K562 (cell line): ENCODE results near the gene ZNF644. TPM values are rescaled to one million over a fixed set of nuclear protein-coding genes. Genes with fewer than 3 reads are reported as not detected.

Experiments used
- C11orf30 ChIP-seq: fragments of 450-650 bp; IDR thresholded peaks from 2 replicates; pipeline ENCODE4 v1.6.1; 2016; ENCODE audit warnings: low read depth, mild to moderate bottlenecking
- ETS2 ChIP-seq: IDR thresholded peaks from 2 replicates; pipeline ENCODE4 v1.6.1; 2016; ENCODE audit warnings: borderline replicate concordance, missing genetic modification characterization, mild to moderate bottlenecking, moderate library complexity, missing compliant biosample characterization; ENCODE audit not compliant: poor library complexity, severe bottlenecking
- ETV6 ChIP-seq, 3 experiments: fragments of 150-350 bp in 1 of 3; sonication (generic) in 1 of 3; formaldehyde crosslinking in 1 of 3; IDR thresholded peaks; 2 replicates each; pipeline versions ENCODE4 v1.6.1 to v1.8.0; 2014 to 2022; ENCODE audit warnings: borderline replicate concordance in 2 of 3, low read depth in 2 of 3, antibody characterized with exemption in 1 of 3, low read length in 1 of 3, mild to moderate bottlenecking in 1 of 3, missing genetic modification reagents in 1 of 3
- FOXJ3 ChIP-seq: sonication (generic); formaldehyde crosslinking; IDR thresholded peaks from 2 replicates; pipeline ENCODE4 v1.4.0; 2020; ENCODE audit warnings: mild to moderate bottlenecking, missing genetic modification reagents
- ILF3 ChIP-seq: fragments of 450-650 bp; IDR thresholded peaks from 2 replicates; pipeline ENCODE4 v1.6.1; 2018; ENCODE audit warnings: antibody characterized with exemption, mild to moderate bottlenecking, moderate library complexity, borderline replicate concordance
- JUNB ChIP-seq: fragments of 450-650 bp; formaldehyde crosslinking; conservative IDR thresholded peaks from 2 replicates; pipeline ENCODE4 v1.4.0; 2020; ENCODE audit warnings: mild to moderate bottlenecking
- KAT8 ChIP-seq: fragments of 450-650 bp; IDR thresholded peaks from 2 replicates; pipeline ENCODE4 v1.6.1; 2016; ENCODE audit warnings: low read depth, mild to moderate bottlenecking
- MYC ChIP-seq, 2 experiments: fragments of 250-450 bp in 1 of 2; sonication (Bioruptor Pico) in 1 of 2; IDR thresholded peaks; 2 replicates each; pipeline versions ENCODE4 v1.5.1 to v1.6.1; 2012 to 2021; ENCODE audit warnings: low read depth in 2 of 2, borderline replicate concordance in 1 of 2, improper control_type of control experiment in 1 of 2, low read length in 1 of 2, mild to moderate bottlenecking in 1 of 2, moderate library complexity in 1 of 2
- NR2C2 ChIP-seq, 2 experiments: fragments of 200-800 bp in 1 of 2; sonication (Bioruptor generic) in 1 of 2; sonication (generic) in 1 of 2; formaldehyde crosslinking in 1 of 2; IDR thresholded peaks; 2 replicates each; pipeline versions ENCODE4 v1.6.1 to v1.8.0; 2016 to 2022; ENCODE audit warnings: mild to moderate bottlenecking in 1 of 2, missing compliant biosample characterization in 1 of 2, missing genetic modification characterization in 1 of 2, missing genetic modification reagents in 1 of 2
- SIN3B ChIP-seq: fragments of 450-650 bp; IDR thresholded peaks from 2 replicates; pipeline ENCODE4 v1.6.1; 2017; ENCODE audit warnings: low read depth, mild to moderate bottlenecking, moderate library complexity
- YBX1 ChIP-seq: fragments of 450-650 bp; IDR thresholded peaks from 2 replicates; pipeline ENCODE4 v1.7.1; 2016; ENCODE audit warnings: mild to moderate bottlenecking
- ZFX ChIP-seq: sonication (generic); formaldehyde crosslinking; IDR thresholded peaks from 2 replicates; pipeline ENCODE4 v1.8.0; 2022; ENCODE audit warnings: mild to moderate bottlenecking, missing genetic modification reagents, moderate library complexity
- ZNF282 ChIP-seq: sonication (generic); formaldehyde crosslinking; IDR thresholded peaks from 2 replicates; pipeline ENCODE4 v1.8.1; 2023; ENCODE audit warnings: missing genetic modification reagents
- polyA plus RNA-seq, 8 experiments: library from polyadenylated mRNA; depleted of rRNA in 4 of 8; stranded (reverse) in 5 of 8; unstranded in 3 of 8; fragments of >200 nt; fragmentation: Nextera tagmentation in 2 of 8; fragmentation: Illumina TruSeq in 1 of 8; extraction: Ambion mirVana in 2 of 8; extraction: Trizol in 1 of 8; gene quantifications; 2 replicates each; pipeline versions ENCODE4 v1.2.1 to v1.2.3, GENCODE V29; 2011 to 2014; ENCODE audit warnings: inconsistent platforms in 1 of 8, missing spikeins in 1 of 8
- total RNA-seq, 7 experiments: library from RNA; depleted of rRNA in 6 of 7; stranded (reverse); fragments of >200 nt in 6 of 7; fragmentation: Illumina TruSeq in 2 of 7; extraction: Trizol in 2 of 7; gene quantifications; 2 replicates each; pipeline versions ENCODE4 v1.2.1 to v1.2.3, GENCODE V29; 2011 to 2021; ENCODE audit warnings: low replicate concordance in 1 of 7
- TF ChIP-seq, protein P1 (sequence below), 2 experiments: fragments of 200-800 bp in 1 of 2; sonication (Bioruptor generic) in 1 of 2; sonication (generic) in 1 of 2; formaldehyde crosslinking in 1 of 2; IDR thresholded peaks in 1 of 2; conservative IDR thresholded peaks in 1 of 2; 2 replicates each; pipeline versions ENCODE4 v1.5.0 to v1.6.1; 2016 to 2020; ENCODE audit warnings: missing compliant biosample characterization in 1 of 2, missing genetic modification characterization in 1 of 2, missing genetic modification reagents in 1 of 2
- TF ChIP-seq, protein P2 (sequence below): fragments of 250-450 bp; sonication (Bioruptor Pico); IDR thresholded peaks from 2 replicates; pipeline ENCODE4 v1.5.0; 2021
- TF ChIP-seq, protein P3 (sequence below): fragments of 200-800 bp; sonication (Bioruptor generic); IDR thresholded peaks from 2 replicates; pipeline ENCODE4 v1.6.1; 2017; ENCODE audit warnings: missing genetic modification characterization, missing compliant biosample characterization
- TF ChIP-seq, protein P4 (sequence below): fragments of 450-650 bp; conservative IDR thresholded peaks from 2 replicates; pipeline ENCODE4 v1.6.1; 2016; ENCODE audit warnings: missing genetic modification characterization, low read depth, mild to moderate bottlenecking, missing compliant biosample characterization, moderate library complexity
- TF ChIP-seq, protein P5 (sequence below): fragments of 250-450 bp; sonication (Bioruptor Pico); IDR thresholded peaks from 2 replicates; pipeline ENCODE4 v1.8.0; 2022; ENCODE audit warnings: inconsistent platforms

ZNF644 gene
- total and polyA plus RNA-seq, 9 of the 15 experiments (the other 6 are each of a cell fraction or from before 2014, with no cell fraction given) = 25.3 to 71.4 (median 39.6) TPM

DNA sequence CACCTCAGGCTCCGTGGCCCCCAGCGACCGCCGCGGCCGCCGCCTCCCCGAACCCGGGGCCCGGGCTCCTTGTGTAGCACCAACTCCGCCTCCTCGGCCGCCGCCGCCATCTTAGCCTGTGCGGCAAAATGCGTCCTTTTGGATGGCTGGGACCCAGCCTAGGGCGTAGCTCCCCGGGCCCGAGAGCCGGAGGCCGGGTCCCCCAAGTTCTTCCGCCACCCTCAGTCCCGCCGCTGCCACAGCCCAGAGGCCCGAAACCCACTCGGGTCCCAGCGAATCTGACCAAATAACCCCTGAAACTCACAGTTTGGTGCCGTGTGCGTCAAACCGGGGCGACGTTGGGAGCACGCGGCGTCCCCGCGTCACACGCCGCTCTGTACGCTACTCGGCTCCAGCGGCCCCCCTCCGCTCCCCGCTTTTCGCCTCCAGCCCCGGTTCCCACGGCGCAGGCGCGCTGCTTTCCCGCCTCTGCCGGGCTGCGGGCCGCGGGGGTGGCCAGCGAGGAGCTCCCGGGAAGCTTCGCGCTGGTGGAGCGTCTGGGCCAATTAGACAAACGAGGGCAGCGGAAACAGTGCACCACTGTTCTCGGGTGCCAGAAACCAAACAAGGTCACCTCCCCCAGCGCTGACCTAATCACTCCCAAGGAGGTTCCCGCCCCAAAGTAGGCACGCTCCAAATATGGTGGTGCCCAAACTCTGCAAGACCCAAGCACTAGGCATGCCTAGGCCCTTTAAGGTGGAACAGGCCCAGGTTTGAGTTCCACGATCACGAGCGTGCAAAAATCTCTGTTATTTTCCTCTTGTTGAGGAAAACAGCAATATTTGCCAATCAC, at the start of gene ZNF644 (continued):
- TF ChIP-seq, protein P1, sequence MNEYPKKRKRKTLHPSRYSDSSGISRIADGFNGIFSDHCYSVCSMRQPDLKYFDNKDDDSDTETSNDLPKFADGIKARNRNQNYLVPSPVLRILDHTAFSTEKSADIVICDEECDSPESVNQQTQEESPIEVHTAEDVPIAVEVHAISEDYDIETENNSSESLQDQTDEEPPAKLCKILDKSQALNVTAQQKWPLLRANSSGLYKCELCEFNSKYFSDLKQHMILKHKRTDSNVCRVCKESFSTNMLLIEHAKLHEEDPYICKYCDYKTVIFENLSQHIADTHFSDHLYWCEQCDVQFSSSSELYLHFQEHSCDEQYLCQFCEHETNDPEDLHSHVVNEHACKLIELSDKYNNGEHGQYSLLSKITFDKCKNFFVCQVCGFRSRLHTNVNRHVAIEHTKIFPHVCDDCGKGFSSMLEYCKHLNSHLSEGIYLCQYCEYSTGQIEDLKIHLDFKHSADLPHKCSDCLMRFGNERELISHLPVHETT (CRISPR knock-in tag; conservative IDR thresholded peaks at IDR 0.05 in 1 of 2, IDR thresholded peaks at IDR 0.05 in 1 of 2) = peak in 1 of 2 experiments; percentile 91; a peak in 2 of 4 replicates
- TF ChIP-seq FOXJ3 (no peak), C11orf30 (peak; percentile 52; the same call in 1 of the 2 replicates), JUNB (CRISPR knock-in tag) (no peak), ZNF282 (CRISPR knock-in tag) (0 out of 2 replicates have a peak, but pooled peaks have one; percentile 34), ETS2 (no peak), NR2C2 (CRISPR knock-in tag; IDR thresholded peaks at IDR 0.05) (no peak), NR2C2 (tag; IDR thresholded peaks at IDR 0.05) (peak; percentile 88), ILF3 (no peak), ZFX (CRISPR knock-in tag) (peak; percentile 96), MYC (IDR thresholded peaks at IDR 0.05; ENCODE audit: low read depth, low read length) (peak; percentile 94), MYC (CRISPR knock-in tag; IDR thresholded peaks at IDR 0.05; ENCODE audit: borderline replicate concordance, low read depth) (peak; percentile 74; the same call in 1 of the 2 replicates), SIN3B (peak; percentile 29; the same call in 1 of the 2 replicates), ETV6 (IDR thresholded peaks at IDR 0.05; ENCODE audit: borderline replicate concordance in 1 of 2, low read depth in 2 of 2, low read length in 1 of 2) (no peak), ETV6 (CRISPR knock-in tag; IDR thresholded peaks at IDR 0.05; ENCODE audit: borderline replicate concordance) (no peak), KAT8 (no peak), YBX1 (no peak)
- TF ChIP-seq, protein P2, sequence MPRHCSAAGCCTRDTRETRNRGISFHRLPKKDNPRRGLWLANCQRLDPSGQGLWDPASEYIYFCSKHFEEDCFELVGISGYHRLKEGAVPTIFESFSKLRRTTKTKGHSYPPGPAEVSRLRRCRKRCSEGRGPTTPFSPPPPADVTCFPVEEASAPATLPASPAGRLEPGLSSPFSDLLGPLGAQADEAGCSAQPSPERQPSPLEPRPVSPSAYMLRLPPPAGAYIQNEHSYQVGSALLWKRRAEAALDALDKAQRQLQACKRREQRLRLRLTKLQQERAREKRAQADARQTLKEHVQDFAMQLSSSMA (CRISPR knock-in tag) = 0 out of 2 replicates have a peak, but pooled peaks have one; percentile 50
- TF ChIP-seq, protein P3, sequence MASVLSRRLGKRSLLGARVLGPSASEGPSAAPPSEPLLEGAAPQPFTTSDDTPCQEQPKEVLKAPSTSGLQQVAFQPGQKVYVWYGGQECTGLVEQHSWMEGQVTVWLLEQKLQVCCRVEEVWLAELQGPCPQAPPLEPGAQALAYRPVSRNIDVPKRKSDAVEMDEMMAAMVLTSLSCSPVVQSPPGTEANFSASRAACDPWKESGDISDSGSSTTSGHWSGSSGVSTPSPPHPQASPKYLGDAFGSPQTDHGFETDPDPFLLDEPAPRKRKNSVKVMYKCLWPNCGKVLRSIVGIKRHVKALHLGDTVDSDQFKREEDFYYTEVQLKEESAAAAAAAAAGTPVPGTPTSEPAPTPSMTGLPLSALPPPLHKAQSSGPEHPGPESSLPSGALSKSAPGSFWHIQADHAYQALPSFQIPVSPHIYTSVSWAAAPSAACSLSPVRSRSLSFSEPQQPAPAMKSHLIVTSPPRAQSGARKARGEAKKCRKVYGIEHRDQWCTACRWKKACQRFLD = peak; percentile 95
- TF ChIP-seq, protein P4, sequence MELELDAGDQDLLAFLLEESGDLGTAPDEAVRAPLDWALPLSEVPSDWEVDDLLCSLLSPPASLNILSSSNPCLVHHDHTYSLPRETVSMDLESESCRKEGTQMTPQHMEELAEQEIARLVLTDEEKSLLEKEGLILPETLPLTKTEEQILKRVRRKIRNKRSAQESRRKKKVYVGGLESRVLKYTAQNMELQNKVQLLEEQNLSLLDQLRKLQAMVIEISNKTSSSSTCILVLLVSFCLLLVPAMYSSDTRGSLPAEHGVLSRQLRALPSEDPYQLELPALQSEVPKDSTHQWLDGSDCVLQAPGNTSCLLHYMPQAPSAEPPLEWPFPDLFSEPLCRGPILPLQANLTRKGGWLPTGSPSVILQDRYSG (tag) = peak; percentile 91
- TF ChIP-seq, protein P5, sequence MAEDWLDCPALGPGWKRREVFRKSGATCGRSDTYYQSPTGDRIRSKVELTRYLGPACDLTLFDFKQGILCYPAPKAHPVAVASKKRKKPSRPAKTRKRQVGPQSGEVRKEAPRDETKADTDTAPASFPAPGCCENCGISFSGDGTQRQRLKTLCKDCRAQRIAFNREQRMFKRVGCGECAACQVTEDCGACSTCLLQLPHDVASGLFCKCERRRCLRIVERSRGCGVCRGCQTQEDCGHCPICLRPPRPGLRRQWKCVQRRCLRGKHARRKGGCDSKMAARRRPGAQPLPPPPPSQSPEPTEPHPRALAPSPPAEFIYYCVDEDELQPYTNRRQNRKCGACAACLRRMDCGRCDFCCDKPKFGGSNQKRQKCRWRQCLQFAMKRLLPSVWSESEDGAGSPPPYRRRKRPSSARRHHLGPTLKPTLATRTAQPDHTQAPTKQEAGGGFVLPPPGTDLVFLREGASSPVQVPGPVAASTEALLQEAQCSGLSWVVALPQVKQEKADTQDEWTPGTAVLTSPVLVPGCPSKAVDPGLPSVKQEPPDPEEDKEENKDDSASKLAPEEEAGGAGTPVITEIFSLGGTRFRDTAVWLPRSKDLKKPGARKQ (CRISPR knock-in tag) = no peak
